GM18507 (cell line): ENCODE data around the gene MEX3B.
"Not testable (repeated sequence)": the region's sequence is repeated elsewhere in the genome, so short reads cannot be mapped to it uniquely, and the experiment has no call there.

Experiments used
- DNase-seq: peaks from one replicate; pipeline ENCODE4 v3.0.0; 2011; ENCODE audit warnings: low read depth; ENCODE audit not compliant: insufficient read length; ENCODE audit errors: extremely low spot score
- FAIRE-seq: peaks from 2 replicates; lab custom pipeline; 2011; peaks lifted over from hg19 to GRCh38; lab: Jason Lieb, UNC

Gene MEX3B

GRCh38 chr15:82052751-82053150 is 6.9 kb upstream of the MEX3B start:
- DNase-seq, result no peak
- no peak for FAIRE-seq

- FAIRE-seq (no peak), DNase-seq (no peak)
Observed at GRCh38 chr15:82051664-82052063, 5.8 kb upstream of the MEX3B start.

GRCh38 chr15:82048811-82049210 is 3.0 kb upstream of the MEX3B start:
- no peak for FAIRE-seq

GRCh38 chr15:82047453-82048400 is 1.9 kb upstream of the MEX3B start:
- no peak for FAIRE-seq
- DNase-seq, result no peak

More at GRCh38 chr15:82048811-82049210, 3.0 kb upstream of the MEX3B start:
- DNase-seq, result no peak

- DNase-seq (peak; percentile 94), FAIRE-seq (peak; percentile 76)
Observed at GRCh38 chr15:82046666-82047452, 1.0 kb upstream of the MEX3B start.

- FAIRE-seq (no peak), DNase-seq (no peak)
Observed at GRCh38 chr15:82045179-82045891, 483 bp downstream of the MEX3B start.

- DNase-seq (no peak), FAIRE-seq (peak; percentile 24)
Observed at GRCh38 chr15:82044373-82045178, 1.2 kb downstream of the MEX3B start.

GRCh38 chr15:82043796-82044372 is 1.9 kb downstream of the MEX3B start:
- no peak for FAIRE-seq
- DNase-seq, result no peak

- FAIRE-seq, result no peak
- no peak for DNase-seq
Observed at GRCh38 chr15:82043130-82043673, 2.6 kb downstream of the MEX3B start.

GRCh38 chr15:82040862-82041261 is 5.0 kb downstream of the MEX3B start:
- DNase-seq, result no peak
- FAIRE-seq, result no peak

GRCh38 chr15:82040390-82040789 is 5.4 kb downstream of the MEX3B start:
- FAIRE-seq (no peak), DNase-seq (no peak)

- FAIRE-seq, result peak; percentile 62
- no peak for DNase-seq
Observed at GRCh38 chr15:82039871-82040270, 5.9 kb downstream of the MEX3B start.

GRCh38 chr15:82036461-82036860 is 9.4 kb downstream of the MEX3B start:
- DNase-seq (no peak), FAIRE-seq (no peak)

- DNase-seq, result no peak
- FAIRE-seq, result no peak
Observed at GRCh38 chr15:82031871-82032270, 13.9 kb downstream of the MEX3B start.

- FAIRE-seq (no peak), DNase-seq (no peak)
Observed at GRCh38 chr15:82030176-82030575, 15.6 kb downstream of the MEX3B start.

- not testable (repeated sequence) for FAIRE-seq, DNase-seq
Observed at GRCh38 chr15:82028163-82028562, 17.7 kb downstream of the MEX3B start.

- DNase-seq (no peak), FAIRE-seq (no peak)
Observed at GRCh38 chr15:82021992-82022391, 23.8 kb downstream of the MEX3B start.

GRCh38 chr15:82020625-82021394 is 25.0 kb downstream of the MEX3B start:
- FAIRE-seq, result no peak
- DNase-seq, result no peak
